Measurements from ENCODE around the gene ABCA5.

ABCA5 gene

DNA sequence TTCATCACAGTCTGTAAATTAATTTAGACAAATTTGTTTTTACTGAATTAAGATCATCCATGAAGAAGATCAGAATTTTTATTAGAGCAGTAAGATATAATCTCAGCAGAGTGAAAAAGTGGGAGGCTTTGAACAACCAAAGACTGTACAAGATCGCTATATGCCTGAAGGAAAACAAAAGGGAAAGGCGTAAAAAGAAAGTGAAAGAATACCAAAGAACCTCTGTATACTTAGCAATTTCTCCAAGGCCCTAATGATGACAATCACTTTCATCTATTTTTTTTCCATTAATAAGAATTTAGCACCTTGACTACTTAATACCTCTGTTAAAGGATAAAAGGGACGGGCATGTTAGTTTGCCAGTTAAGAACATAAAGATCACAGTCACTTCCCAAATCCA, 59.7 kb downstream of the ABCA5 start:
- no peak for DNase-seq (ENCODE audit: low read depth in 4 of 4, low spot score in 1 of 4)

DNA sequence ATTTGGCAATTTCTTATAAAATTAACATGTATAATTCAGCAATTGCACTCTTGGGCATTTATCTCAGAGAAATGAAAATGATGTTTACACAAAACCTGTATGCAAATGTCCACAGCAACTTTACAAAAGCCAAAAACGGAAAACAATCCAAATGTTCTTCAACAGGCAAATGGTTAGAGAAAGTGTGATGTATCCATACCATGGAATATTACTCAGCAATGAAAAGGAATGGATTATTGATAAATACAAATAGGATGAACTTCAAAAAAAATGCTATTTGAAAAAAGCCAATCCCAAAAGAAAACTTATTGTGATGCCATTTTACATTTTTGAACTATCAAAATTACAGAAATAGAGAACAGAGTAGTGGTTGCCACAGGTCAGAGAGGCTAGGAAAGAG, 61.1 kb downstream of the ABCA5 start:
- DNase-seq (ENCODE audit: low read depth in 4 of 4, low spot score in 1 of 4) = no peak

DNA sequence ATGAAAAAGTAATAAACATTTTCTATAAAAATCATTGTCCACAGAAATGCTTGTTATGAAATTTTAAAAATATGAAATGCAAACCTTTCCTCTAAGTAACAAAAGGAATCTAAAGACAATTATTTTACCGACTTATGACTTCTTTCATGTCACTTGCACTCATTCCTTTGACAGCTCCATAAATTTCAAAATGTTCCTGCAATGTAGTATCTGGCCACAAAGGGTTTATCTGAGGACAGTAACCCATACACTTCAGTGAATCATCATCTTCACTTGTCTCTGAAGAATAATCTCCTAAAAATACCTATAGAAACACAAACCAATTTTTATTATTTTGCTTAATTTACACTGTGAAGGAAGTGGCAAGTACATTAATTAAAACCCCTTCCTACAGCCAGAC, 72.7 kb downstream of the ABCA5 start:
- DNase-seq (ENCODE audit: low read depth in 4 of 4, low spot score in 1 of 4) = no peak

DNA sequence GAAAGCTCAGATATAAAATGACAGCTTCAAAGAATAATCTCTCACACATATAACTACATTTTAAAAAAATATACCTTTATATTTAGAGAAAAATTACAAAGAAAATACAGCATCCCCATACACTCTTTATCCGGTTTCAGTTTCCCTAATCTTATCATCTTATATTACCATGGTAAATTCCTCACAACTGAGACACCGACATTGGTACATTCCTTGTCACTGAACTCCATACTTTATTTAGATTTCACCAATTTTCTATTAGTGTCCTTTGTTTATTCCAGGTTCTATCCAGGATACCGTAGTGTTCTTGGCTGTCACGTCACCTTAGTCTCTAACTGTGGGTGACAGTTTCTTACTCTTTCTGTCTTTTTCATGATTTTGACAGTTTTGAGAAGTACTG, 76.3 kb downstream of the ABCA5 start:
- DNase-seq (ENCODE audit: low read depth in 4 of 4, low spot score in 1 of 4) = no peak

DNA sequence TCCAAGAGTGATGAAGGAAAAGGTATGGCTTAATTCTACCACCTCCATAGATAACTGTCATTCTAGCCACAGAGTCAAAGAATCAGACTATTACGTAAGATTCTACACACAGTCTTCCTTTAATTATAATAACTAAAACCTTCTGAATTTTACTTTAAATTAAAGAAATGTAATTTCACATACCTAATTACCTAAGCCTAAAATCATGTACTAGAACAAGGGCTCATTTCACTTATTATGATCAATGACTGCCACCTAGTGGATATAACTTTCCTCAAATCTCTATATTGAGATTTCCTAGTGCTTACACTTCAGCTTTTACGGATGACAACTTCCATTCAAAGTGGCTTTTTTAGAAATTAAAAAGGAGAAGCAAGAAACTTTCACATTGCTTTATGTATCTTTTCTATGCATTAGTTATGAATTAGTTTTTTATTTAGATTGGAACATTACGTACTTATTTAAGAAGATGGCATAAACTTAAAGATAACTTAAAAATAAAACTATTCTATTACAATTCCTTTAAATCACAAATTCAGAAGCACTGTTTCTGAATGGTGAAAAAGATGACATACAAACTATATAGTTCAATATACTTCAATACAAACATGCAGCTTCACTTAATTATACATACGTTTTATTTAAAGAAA, 80.1 kb downstream of the ABCA5 start:
- no peak for DNase-seq (ENCODE audit: low read depth in 4 of 4, low spot score in 1 of 4)

DNA sequence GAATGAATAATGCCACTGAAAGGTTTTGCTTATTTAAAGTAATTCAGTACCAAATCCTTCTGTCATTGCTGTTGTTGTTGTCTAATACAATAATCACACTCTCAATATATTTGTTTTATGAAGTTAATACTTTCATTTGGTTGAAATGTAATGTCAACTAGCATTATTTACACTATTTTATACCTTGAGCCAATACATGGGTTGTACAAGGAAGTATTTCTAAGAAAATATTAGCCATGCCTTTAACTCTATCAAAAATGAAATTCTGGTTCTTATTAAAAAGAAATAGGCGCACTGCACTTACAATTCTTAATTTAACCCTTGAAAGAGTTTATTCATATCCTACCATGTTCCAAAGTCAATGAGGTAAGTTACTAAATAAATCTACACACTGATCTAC, 80.7 kb downstream of the ABCA5 start:
- DNase-seq (ENCODE audit: low read depth in 4 of 4, low spot score in 1 of 4) = no peak

DNA sequence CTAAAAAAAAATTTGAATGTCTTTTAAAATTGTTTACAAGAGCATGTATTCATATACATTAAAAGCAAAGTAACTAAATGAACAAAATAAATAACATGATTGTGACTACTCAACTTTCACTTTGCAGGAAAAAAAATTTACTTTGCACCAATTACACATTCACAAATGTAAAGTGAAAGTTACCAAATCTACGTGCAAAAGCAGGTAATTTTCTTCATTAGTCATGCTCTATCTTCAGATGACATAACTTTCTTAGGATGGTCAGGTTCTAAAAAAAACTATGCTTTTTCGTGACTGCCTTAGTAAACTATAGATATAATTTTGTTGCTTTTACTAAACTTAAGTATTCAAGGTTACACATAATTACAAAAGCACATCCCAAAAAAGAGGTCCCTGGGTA, 81.3 kb downstream of the ABCA5 start:
- DNase-seq (ENCODE audit: low read depth in 4 of 4, low spot score in 1 of 4) = no peak

DNA sequence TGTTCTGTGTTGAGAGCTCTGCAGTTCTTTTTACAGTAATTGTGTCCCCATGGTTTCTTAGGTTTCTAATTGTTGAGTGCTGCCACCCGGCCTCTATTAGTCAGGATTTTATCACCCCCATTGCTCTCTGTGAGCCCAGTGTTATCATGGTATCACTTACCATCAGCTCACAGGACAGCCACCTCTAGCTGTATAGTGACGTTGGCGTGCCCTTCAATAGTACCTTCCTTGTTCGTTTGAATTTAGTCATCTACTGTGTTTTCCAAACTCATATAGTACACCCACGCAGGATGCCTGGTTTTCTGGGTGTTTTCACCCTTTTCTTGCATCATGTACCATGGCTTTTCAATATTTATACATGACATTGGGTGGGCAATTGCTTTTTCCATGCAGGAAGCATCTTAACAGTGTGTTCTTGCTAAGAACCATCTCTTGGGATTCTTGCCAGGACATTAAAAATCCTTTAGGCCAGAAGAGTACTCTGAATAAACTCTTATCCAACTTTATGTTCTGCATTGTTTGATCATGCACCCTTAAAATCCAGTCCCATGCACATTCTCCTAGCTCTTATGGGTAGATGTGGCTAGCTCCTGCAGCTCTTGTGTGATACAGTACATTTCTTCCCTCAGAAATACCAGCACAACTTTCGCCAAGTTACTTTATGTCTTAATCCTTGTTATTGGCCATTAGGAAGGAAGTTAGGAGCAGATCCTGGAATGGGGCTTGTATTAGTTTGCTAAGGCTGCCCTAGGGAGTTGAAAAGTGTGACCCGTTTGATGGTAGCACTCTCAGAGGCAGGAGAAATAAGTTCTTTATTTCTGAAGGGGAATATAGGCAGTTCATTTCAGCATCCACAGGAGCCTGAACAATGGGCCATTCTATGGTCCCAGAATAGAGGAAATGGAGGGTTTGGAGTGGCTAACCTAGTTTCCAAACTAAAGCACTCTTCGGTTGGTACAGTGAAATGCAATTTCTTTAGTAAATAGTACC, 87.0 kb downstream of the ABCA5 start:
- DNase-seq (ENCODE audit: low read depth in 4 of 4, low spot score in 1 of 4) = no peak

DNA sequence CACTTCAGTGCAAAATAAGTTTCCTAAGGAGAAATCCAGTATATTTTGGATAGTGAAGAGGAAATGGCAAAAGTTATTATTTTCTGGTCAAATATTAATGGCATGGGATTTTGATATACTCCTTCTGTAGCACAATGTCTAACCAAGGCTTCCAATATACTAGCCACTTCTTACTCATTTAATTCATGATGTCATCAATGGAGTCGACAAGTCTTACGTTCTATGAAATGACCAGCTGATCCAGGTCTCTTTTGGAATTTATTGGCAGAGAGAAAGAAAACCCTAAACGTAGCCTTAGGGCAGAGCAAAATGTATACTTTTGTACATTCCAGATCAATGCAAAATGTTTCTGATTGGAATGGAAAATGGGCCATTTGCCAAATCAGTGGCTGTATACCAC, 90.0 kb downstream of the ABCA5 start:
- DNase-seq (ENCODE audit: low read depth in 4 of 4, low spot score in 1 of 4) = no peak

DNA sequence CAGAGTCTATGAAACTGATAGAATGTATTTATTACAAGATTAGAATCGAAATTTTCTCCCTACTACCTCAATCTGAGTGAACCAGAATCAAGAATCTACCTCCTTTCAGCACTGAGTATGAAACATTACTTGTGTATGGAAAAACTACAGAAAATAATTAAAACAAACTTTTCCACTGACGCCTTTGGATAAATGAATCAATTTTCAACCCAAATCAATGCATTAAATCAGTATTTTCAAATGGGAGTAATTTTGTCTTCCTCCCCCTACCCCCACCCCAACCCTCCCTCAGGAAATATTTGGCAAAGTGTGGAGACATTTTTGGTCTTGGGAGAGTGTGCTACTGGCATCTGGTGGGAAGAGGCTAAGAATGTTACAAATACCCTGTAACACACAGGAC, 90.5 kb downstream of the ABCA5 start:
- no peak for DNase-seq (ENCODE audit: low read depth in 4 of 4, low spot score in 1 of 4)

DNA sequence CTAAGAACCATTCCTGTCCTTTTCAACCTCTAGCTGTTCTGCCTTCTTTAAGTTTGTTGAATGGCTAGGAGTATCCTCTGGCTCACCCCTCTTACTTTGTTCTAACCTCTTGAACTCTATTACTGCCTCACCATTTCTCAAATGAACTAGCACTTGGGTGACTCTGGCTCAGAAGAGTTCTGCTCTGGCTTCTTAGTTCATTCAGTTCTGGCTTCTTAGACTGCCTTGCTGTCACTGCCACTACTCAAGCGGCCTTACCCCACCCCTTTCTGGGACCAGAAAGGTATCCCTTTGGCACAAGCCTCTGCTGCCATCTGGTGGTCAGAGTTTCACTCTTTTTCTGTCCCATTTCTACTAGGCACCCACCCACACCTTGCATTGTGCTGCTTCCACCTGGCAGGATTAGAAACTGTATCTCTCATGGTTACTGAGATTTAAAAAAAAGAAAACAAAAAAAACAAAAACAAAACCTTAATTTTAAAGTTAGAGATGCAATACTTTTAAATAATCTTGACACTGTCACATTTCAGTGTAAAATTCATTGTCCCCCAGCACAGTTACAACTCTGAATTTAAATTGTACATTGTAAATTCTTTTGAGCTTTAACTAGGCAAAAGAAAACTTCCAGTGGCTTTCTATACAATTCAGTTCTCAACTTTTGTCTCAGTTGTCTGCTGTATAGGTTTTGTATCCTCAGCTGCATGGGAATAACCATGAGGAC, 91.4 kb downstream of the ABCA5 start:
- DNase-seq (ENCODE audit: low read depth in 4 of 4, low spot score in 1 of 4) = peak; percentile 12 to 45 (median 25)

DNA sequence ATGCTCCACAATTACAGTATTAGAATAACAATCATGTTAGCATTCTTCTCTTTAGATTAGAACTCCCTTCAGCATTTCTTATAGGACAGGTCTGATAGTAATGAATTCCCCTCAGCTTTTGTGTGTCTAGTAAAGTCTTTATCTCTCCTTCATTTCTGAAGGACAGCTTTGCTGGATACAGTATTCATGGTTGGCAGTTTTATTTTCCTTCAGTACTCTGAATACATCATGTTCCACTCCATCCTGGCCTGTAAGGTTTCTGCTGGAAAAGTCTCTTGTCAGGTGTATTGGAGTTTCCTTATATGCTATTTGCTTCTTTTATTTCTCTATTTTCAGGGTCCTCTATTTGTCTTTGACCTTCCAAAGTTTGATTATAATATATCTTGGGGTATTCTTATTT, 94.3 kb downstream of the ABCA5 start:
- no peak for DNase-seq (ENCODE audit: low read depth in 4 of 4, low spot score in 1 of 4)

DNA sequence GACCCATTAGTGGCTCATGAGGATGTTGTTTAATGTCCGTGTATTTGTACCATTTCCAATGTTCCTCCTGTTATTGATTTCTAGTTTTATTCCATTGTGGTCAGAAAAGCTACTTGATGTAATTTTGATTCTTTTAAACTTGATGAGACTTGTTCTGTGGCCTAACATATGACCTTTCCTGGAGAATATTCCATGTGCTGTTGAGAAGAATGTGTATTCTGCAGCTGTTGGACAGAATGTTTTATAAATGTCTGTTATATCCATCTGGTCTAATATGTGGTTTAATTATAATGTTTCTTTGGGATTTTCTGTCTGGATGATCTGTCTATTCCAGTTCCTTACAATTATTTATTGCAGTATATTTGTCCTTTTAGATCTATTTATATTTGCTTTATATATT, 95.4 kb downstream of the ABCA5 start:
- DNase-seq (ENCODE audit: low read depth in 4 of 4, low spot score in 1 of 4) = no peak

DNA sequence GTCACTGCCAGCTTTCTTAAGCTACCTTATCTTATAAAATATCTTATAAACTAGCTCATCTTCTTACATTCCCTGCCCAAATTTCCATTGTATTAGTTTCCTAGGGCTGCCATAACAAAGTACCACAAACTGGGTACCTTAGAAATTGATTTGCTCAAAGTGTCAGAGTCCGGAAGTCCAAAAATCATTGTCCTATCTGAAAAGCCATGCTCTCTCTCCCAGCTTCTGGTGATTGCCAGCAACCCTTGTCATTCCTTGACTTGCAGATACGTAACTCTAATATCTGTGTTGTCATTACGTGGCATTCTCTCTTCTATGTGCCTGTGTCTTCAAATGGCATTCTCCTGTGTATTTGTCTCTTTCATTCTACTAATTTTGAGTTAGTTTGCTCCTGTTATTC, 96.0 kb downstream of the ABCA5 start:
- DNase-seq (ENCODE audit: low read depth in 4 of 4, low spot score in 1 of 4) = no peak

DNA sequence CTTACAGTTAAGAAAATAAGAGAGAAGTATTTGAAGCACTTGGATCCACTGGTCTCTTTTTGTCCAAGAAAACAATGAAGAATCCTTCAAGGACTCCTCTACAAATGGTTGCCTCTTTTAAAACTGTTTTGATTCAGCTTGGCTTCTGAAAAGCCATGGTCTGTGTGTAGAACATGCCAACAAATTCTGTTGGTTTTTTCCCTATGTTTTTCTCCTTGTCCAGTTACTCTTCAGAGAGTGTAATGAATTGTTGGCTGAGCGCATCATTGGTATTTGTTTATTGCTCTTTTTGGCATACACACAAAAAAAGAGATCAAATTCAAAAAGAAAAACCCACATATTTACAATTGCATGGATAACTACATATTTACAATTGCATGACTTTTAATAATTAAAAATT, 98.4 kb downstream of the ABCA5 start, which contains the start of gene ABCA10:
Gene ABCA10 (minus strand): TSS at position 249 of the 400 bp plus-strand sequence. CDS start 3,466 bp downstream, outside the sequence.
- no peak for DNase-seq (ENCODE audit: low read depth in 4 of 4, low spot score in 1 of 4)

DNA sequence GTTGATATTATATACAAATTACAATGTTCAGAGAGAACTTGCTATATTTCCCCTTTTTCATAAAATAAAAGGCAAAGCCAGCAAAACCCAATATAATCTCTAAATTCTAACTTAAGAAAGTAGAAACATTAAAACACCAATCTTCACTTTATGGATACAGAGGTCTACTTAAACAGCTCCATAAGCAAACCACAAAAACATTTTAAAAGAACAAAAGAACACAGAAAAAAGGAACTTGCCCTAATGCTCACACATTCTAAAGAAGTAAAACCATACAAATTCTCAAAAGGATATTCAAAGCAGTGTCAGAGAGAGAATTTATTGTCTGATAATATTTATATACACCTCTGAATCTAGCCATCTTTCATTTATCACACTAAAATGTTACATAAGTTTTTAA, 98.9 kb downstream of the ABCA5 start:
- no peak for DNase-seq (ENCODE audit: low read depth in 4 of 4, low spot score in 1 of 4)

DNA sequence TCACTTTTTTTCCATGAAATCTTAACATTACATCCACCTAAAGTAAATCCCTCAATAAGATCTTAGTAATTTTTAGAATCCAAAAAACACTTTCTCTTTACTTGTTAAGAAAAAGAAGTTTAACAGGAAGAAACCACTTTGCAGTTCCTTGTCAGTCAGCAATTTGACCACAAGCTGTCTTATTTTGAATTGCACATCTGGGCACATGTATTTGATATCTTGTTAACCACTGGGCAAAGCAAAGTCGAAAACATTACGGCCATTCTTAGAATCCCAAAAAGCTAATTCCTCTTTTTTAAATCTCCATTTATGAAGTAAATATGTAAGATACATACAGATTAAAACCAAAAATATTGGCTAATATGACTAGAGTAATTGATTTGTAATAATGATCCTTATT, 99.4 kb downstream of the ABCA5 start:
- no peak for DNase-seq (ENCODE audit: low read depth in 4 of 4, low spot score in 1 of 4)

DNA sequence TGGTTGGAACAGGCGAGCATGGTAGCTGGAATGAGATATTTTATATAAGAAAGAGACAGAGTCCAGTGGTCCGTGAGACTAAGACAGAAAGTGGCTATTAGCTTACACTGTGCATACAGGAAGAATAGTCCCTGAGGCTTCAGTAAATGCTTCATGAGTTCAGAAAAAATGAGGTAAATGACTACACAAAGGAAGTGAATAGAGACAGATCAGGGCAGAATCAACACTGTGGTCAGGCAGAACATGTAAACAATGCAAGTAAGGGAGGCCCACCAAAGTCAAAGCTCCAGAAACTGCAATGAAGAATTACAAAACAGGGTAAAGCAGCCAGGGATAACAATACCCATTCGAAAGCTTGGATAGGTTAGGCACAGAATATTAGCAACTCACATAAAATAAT, 103.1 kb downstream of the ABCA5 start:
- DNase-seq (ENCODE audit: low read depth in 4 of 4, low spot score in 1 of 4) = no peak

DNA sequence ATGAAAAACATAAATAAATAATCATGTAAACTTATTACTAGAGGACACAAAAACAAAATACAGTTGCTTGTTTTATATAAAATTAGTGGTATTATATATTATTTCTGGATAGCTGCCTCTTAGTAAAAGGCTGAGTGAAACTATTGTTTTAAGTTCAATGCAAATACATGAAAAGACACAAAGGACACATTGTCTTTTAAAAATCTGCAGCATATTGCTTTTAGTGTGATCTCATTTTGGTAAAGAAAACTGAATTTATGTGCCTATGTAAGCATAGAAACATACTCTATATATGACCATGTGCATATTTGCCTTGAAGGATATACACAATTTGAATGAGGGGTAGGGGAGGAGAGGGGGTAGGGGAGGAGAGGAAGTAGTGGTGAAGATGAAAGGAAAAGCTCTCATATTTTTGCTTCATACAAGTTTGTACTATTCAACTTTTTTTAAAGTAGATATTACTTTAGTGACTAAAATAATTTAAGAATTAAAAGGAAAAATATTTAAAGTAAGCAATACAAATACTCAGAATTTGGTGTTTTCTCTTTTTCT, 104.2 kb downstream of the ABCA5 start:
- DNase-seq (ENCODE audit: low read depth in 4 of 4, low spot score in 1 of 4) = no peak

DNA sequence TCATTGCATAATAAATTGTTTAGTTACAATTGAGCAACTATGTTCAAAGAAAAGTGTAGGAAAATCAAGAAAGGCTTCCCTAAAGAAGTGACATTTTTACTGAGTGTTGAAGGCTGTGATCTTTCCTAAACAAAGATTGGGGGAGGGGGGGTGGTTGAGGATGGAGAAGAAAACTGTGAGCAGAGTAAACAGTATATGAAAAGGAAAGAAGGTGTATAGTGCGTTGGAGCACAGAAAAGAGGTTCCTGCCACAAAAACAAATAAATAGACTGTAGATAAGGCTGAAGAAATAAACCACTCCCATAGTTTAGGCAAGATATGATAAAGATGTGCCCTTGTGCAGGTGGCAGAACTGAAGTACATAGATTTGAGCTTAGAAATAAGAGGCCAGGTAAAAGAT, 106.8 kb downstream of the ABCA5 start:
- DNase-seq (ENCODE audit: low read depth in 4 of 4, low spot score in 1 of 4) = no peak

DNA sequence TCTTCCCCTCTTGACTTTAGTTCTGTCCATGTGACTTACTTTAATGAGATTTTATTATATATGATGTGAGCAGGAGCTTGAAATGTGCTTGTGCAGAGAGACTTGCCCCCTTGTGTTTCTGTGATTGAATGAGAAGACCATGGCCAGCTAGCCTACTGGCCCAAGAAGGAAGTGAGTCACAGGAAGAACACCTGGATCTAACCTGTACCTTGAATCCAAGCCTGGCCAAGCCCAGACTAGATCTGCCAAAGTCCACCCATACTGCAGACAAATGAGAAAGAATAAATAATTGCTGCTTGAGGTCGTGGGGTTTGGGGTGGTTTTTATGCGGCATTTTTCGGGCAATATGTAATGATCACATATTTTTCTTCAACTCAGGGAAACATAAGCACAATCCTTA, 107.9 kb downstream of the ABCA5 start:
- no peak for DNase-seq (ENCODE audit: low read depth in 4 of 4, low spot score in 1 of 4)

Measured in stimulated activated CD4-positive, alpha-beta T cell treated with anti-CD3 and anti-CD28 coated beads, Interleukin-1b, Interleukin-23, amount 100 ng/mL, for 24 hours (primary cell).